Stimulated activated CD8-positive, alpha-beta memory T cell treated with anti-CD3 and anti-CD28 coated beads, Interleukin-4, amount 100 ng/mL, for 4 hours (primary cell): ENCODE data around the gene PMPCA.

Source experiments
- DNase-seq, 2 donors: peaks; one replicate each; pipeline ENCODE4 v3.0.0-alpha.2; 2020; ENCODE audit warnings: low read depth in 2 of 2, low spot score in 1 of 2

PMPCA gene

DNA sequence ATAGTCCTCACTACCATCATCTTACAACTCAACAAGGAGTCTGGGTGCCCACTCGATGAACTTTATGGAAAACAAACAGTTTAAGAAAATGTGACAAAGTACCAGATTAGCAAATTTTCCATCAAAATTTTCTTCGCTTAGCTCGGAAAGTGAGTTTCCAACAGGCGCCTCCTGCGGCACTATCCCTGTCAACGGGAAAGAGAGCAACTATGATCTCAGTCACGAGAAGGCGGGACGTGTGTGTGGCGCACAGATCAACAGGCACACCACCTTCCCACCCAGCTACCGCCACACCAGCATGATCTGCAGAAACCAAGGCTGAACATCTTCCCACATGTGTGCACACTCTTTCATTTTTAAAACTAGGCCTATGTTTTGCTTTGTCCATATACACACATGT lies 42.9 kb downstream of the PMPCA start:
- DNase-seq: no peak

DNA sequence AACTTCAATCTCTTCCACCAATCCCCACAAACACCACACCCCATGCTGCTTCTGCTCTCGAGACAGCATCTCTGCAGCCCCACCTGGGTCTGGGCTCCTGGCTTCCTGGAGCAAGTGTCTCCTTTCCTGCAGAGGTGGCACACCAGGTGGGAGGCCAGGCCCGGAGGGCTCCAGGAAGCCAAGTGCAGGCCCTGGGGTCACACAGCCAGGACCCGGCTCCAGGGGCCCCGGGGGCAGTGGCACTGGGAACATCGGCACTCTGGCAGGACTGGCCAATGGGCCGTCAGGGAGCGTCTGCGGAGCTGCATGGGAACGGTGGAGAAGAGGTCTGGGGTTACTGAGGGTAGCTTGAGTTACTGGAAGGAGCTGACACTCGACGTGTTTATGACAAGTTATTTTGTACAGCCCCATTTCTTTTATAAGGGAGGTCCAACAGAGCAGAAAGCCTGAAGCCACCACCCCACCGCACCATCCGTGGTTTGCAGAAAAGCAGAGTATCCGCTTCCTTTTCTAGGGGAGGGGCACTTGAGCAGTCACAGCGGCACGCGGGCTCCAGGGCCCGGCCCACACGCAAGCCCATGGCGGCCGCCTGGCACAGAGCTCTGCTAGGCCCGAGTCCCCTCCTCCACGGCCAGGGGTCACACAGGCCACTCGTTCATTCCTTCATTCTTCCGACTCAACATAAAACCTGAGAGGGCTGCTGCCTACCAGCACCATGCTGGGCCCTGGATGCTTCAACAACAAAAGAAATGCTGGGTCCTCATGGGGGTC lies 43.8 kb downstream of the PMPCA start:
- no peak for DNase-seq

DNA sequence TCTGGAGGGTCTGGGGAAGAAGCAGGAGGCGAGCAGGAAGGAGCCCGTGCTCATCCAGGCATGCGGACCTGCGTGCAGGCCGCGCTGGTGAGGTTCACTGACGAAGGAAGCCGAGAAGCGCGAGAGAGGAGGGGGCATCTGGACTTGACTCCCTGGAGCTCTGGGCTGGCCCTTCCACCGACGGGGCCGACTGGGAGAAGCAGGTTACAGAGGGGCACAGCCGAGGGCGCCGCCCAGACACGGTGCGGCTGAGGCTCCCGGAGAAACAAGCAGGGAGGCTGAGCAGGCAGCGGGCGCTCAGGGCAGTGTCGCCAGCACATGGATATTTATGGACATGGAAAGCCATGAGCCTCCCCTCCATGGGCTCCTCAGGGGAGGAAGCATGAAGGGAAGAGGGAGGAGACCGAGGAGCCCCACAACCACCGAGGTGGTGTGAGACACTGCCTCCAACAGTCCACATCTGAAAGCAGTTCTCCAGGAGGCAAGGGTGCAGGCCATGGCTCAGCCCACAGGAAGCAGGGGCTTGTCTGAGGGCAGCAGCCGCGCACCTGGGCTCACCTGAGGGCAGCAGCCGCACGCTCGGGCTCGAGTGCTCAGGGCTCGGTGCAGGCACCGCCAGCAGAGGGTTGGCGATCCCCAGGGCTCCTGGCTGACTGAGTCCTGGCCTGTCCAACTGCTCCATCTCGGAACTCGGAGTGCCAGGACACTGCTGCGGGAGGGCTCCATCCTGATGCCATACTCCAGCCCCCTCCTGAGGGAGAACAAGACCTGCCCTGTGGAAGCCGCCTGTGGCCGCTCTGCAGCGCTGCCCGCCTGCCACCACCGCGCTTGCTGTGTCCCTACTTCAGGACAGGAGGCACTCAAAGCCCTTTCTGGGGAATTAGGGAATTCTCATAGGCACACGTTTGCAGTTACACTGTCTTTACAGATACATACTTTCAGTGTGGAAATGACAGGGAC lies 44.9 kb downstream of the PMPCA start:
- DNase-seq: no peak

DNA sequence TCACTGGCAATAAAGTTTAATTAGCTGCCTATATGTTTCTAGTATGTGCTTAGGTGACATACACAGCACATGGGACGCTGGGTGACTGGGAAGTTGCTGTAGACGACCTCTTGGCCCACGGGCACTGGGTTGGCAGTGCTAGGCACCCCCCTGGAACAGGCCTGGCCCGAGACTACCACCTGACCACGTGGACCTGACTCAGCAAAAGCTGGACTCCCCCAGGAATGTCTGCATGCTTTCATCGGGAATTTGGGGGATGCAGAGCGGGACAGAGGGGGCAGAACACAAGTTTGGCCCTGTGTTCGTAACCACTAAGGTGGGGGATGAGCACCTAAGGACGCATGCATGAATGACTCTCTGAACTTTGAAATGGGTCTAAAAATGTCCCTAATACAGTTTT lies 45.8 kb downstream of the PMPCA start:
- DNase-seq: no peak

DNA sequence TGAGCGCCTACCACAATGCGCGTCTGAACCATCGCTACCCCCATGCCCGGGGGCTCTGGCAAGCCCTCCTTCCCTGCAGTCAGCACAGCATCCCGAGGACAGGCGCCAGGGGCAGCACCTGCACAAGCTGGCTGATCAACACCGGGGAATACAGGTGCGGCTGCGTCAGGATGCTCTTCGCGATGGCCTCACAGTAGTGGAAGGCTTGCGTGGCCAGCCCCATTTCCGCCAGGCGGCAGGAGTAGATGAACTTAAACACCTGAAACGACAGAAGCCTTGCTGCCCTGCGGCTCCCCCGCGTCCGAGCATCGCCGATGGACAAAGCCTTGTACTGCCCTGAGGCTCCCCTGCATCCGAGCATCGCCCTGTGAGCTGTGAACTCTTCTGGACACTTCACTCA lies 46.9 kb downstream of the PMPCA start:
- no peak for DNase-seq

DNA sequence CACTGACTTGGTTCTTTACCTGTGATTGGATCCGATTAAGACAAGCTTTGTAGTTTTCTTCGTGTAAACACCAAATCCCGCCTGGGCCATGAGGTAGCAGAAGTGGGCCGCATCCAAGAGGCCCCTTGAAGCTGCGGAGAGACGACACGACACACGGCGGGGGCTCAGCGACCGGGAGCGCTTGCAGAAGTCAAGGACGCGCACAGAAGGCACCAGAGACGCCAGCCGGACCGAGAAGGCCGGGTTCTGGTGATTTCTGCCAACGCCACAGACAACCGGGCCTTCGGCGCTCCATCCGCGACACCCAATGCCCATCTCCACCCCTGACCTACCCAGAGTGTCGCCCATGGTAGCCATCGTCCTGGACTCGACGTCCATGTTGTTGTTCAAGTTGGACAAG lies 49.0 kb downstream of the PMPCA start:
- DNase-seq: no peak

DNA sequence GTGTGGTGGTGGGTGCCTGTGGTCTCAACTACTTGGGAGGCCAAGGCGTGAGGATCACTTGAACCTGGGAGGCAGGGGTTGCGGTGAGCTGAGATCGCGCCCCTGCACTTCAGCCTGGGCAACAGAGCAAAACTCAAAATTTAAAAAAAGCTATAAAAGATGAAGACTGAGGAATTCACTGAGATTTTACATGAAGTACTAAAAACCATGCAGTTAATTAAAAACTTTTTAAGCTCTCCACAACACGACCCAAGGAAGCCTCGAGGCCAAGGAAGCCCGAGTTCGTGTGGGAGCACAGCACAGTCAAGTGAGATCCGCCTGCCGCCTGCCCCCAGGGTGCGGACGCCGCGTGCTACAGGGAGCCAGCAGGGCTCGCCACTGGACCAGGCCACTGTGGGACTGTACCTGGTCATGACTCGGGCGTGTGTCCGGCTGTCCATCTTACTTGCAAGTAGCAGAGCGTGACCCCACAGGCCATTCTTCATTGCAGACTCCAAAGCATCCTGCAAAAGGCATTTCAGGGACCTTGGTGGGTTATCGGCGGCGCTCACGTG lies 50.4 kb downstream of the PMPCA start:
- DNase-seq: no peak

DNA sequence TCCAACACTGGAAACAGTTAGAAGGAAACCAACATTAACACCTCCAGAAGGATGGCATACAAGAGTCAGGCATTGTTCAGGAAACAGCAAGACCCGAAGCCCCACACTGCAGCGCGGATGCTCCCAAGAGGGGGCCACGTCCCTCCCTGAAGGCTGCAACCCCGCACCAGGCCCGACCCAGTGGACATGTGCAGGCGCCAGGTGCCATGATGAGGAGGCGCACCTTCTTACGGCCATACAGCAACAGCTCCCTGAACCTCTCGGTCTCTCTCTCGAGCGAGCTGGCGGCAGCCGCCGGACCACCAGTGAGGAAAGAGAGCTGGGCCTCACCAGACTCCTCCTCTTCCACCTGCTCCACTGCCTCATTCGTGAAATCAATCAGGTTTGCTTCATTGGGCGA lies 52.2 kb downstream of the PMPCA start:
- DNase-seq: no peak

DNA sequence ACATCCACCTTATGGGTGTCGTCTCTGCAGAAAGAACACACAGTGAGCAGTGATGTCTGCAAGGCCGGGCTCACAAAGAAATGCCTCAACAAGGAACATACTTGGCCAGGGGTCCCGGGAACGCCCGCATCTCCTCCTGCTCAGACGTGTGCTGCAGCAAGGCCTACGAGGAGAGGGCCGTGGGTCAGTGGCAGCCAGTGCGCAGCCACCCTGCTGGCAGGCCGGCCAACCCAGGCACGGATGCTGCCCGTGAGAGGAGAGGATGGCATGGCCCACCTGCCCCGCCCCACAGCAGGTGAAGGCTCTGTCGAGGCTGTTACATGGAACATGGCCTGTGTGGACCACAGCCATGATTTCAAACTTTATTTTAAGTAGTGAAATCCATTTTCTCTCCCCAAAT lies 53.1 kb downstream of the PMPCA start:
- DNase-seq: no peak

DNA sequence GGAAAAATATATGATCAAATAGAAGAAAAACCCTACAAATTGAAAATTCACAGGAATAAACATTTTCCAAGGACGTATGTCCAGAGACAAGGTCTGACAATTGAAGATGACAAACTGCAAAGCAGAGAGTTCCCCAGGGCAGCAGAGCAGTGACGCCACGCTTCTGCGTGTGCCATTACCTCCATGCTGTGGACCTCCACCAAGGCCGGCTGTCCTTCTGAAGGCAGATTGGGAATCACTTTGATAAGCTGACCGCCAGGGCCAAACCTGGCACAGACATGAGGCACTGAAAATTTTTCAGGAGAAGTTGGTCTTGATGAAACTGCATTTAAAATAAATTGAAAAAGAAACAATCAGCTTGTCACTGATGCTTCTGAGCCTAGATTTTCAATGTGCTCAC lies 53.8 kb downstream of the PMPCA start:
- no peak for DNase-seq

DNA sequence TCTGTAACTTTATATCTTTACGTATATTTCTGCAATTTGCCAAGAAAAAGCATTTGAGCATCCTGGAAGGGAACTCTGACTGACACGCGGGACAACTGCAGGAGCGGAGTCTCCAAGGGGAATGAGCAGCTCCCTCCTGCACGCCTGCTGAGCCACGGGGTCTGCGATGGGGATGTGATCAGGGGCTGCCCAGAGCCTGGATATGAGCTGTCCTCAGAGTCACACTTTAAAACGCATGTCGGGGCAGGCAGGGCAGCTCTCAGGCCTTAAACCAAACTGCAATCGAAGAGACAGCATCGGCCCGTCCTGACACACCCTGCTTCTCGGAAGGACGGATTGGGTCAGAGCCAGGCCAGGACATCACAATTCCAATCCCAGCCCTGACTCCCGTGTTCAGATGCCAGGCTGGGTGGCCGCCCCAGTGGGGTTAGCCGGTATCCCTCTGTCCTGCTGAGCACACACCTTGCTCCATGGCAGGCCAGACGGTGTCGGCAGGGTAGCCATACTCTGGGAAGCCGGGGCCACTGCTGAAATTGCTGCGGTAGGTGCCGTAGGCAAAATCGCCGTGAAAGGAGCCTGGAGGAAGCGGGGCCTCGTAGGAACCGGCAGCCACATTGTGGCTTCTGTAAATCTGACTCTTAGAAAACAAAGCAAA lies 55.2 kb downstream of the PMPCA start:
- no peak for DNase-seq

DNA sequence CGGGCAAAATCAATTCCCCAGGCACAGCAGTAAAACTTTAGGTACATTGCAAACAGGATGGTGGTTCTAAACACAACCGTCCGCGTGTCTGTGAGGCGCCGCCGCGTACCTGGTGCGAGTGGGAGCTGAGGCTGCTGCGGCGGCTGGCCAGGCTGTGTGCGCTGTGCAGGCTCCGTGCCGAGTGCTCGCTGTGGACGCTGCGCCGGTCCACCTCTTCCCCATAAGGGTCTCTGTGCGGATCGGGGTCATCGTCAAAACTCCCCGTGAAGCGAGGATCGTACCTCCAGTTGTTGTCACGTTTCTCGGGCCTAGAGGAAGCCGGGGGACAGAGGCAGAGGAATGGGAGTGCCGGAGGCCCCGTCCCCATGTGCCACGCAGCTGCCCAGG lies 55.7 kb downstream of the PMPCA start:
- DNase-seq: no peak

DNA sequence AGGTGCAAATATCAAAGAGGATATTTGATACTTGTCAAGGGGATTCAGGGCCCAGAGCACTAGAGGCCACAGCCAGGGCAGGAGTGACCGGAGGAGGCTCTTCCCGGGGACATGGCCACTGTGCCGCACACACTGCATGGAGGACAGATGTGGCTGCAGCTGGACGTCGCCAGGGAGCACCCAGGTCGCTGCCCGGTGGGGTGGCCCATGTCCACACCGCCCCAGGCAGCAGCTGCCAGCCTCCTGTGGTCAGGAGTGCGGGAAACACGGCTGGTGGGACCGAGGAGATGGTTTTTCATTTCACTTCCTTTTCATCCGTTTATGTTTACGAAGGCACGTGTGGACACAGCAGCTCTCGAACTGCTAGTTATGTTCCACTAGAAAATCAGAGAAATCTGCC lies 57.3 kb downstream of the PMPCA start:
- DNase-seq: no peak

DNA sequence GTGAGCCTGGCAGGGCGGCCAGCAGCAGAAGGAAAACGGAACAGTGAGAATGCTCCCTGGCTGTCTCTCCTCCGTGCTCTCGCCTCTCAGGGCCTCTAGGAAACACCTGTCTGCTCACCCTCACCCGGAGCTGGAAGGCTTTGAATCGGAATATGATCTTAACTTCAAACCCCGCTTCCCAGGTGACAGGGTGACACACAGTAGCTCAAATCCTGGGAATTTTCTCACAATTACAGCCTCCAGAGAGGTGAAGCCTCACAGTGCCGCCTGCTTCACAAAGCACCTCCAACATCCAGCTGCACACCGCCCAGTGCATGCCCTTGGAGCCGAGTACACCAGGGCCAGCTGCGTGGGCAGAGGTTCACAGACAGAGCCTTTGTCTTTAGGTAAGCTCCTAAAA lies 59.9 kb downstream of the PMPCA start:
- DNase-seq: no peak

DNA sequence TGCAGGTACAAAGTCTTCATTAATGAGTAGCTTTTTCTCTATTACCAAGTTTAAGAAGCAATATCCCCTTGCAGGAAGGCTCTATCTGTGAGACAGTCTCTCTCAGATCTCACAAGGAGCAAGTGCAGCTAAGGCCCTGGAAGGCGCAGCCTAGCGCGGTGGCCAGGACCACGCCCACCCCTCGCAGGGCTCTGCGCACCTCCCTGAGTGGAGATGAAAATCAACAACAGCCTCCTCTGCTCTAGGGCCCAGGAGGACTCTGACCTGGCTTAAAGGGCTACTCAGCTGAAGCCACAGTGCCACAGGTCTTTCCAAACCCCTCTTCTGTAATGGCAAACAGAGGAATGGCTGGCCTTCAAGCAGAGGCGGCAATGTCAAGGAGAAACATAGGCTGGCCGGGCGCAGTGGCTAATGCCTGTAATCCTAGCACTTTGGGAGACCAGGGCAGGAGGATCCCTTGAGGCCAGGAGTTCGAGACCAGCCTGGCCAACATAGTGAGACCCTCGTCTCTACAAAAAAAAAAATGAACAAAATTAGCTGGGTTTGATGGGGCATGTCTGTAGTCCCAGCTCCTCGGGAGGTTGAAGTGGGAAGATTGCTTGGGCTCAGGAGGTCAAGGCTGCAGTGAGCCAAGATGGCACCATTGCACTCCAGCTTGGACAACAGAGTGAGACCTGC lies 60.5 kb downstream of the PMPCA start:
- DNase-seq: no peak

DNA sequence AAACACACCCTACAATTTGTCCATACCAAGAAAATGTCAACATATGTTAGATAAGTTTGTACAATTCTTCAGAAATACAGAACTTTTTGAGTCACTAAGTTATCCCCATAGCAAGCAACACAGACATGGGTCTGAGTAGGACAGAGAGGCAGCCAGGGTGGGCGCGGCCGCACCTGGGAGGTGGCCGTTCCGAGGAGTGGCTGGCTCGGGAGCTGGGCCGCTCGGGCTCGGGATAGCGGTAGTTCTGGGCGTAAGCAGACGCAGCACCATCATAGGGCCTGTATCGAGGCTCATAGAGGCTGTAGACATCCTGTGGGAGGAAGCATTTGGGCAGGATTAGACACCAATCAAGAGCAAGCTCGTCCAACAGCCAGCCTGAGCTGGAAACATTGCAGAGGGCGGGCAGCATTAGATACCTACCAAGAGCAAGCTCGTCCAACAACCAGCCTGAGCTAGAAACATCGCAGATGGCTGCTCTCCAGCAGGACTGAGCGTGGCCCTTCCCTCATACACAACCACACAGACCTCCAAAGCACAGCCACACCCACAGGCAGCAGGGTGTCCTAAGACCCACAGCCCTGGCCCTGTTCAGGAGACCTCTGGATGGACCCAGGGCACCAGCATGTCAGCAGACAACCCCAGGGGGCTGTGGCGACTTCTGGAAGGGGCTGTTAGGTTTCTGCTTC lies 61.5 kb downstream of the PMPCA start:
- DNase-seq: no peak

DNA sequence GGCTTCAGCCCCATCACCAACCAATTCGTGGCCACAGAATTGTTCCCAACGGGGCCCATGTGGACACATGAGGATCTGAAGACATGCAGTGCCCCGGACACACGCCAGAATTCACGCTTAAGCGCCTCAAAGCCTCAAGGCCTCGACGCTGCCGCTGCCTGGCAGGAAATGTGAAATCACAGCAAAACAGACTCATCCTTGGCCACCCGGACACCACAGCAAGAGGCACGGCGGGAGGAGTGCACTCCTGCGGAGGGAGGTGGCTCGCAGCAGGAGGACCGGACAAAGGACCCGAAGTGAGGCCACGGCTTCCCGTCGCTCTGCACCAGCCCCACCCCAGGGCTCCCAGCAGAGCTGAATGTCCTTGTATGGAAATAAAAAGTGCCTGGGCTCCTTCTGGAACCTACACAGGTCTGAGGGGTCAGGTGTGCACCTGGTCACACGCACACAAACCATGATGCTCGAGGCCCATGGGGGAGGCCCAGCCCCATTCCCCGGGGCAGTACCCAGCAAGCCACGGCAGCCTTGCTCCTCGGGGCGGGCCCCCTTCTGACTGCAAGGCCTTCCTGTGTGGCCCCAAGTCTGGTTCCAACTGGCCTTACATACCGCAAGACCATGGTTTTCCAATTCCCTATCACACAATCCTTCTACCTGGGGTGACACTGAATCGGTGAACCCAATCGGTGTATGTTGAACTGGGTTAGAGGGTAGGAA lies 62.3 kb downstream of the PMPCA start:
- no peak for DNase-seq

DNA sequence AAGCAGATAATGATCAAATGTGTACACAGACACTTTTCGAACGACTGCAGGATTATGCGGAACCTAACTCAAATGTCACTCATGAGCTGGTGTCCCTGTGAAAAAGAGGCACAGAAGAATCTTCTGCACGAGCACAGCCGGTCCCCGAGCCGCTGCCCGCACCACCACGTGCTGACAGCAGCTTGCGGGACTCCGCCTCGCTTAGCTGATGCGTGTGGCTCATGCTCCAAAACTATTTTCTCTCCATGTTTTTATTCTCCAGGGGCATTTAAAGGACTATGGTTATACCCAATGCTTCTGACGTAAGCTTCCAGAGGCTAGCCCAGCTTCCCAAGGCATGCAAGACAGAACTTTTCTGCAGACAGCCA lies 62.9 kb downstream of the PMPCA start:
- no peak for DNase-seq
